ENCODE measurements around the gene OR52W1. TPM values are rescaled to one million over a fixed set of nuclear protein-coding genes. Genes with fewer than 3 reads are reported as not detected.

The OR52W1 gene
- total RNA-seq, 1 donor: not detected

DNA sequence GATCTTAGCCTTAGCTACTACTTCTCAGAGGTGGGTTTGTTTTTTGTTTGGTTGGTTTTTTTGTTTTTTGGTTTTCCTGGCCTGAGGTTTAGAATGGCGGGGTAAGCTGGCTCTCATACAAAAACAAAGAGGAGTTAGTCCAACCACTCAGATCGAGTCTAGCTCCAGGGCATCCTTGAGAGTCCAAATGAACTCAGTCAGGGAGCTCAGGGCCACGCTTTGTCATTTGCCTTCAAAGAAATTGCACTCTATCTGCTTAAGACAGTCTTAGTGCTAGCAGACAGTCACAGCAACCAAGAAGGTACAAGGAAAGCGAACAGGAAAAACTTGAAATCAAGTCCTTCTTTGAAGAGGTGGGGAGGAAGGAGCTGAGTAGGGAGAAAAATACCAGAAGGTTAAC, 17.5 kb downstream of the OR52W1 start:
- Histone ChIP-seq H3K36me3 (ENCODE audit: insufficient read depth, low read length) (peaks cover 54% of the 10 kb centered on the region), H3K27ac (ENCODE audit: low read depth, low read length) (no peak overlapping the region), H3K9me3 (ENCODE audit: low read depth, low read length) (no peaks in the 10 kb centered on the region), H4K20me1 (ENCODE audit: insufficient read depth, low read length) (peaks cover 8% of the 10 kb centered on the region), H2AFZ (ENCODE audit: low read length) (no peak overlapping the region), H3K4me1 (ENCODE audit: insufficient read depth, low read length) (peaks cover 10% of the 10 kb centered on the region), H3K27me3 (ENCODE audit: insufficient read depth, low read length) (no peaks in the 10 kb centered on the region), H3K4me3 (ENCODE audit: insufficient read depth, low read length) (no peak overlapping the region), H3K4me2 (ENCODE audit: insufficient read depth, low read length) (no peak overlapping the region), H3K79me2 (ENCODE audit: insufficient read depth, low read length) (peaks cover 11% of the 10 kb centered on the region)
- TF ChIP-seq, protein P1, sequence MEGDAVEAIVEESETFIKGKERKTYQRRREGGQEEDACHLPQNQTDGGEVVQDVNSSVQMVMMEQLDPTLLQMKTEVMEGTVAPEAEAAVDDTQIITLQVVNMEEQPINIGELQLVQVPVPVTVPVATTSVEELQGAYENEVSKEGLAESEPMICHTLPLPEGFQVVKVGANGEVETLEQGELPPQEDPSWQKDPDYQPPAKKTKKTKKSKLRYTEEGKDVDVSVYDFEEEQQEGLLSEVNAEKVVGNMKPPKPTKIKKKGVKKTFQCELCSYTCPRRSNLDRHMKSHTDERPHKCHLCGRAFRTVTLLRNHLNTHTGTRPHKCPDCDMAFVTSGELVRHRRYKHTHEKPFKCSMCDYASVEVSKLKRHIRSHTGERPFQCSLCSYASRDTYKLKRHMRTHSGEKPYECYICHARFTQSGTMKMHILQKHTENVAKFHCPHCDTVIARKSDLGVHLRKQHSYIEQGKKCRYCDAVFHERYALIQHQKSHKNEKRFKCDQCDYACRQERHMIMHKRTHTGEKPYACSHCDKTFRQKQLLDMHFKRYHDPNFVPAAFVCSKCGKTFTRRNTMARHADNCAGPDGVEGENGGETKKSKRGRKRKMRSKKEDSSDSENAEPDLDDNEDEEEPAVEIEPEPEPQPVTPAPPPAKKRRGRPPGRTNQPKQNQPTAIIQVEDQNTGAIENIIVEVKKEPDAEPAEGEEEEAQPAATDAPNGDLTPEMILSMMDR (IDR thresholded peaks at IDR 0.05; ENCODE audit: extremely low read depth, low read depth, low read length): no peak
- no peak for DNase-seq (ENCODE audit: insufficient read length, low spot score, missing footprints)

DNA sequence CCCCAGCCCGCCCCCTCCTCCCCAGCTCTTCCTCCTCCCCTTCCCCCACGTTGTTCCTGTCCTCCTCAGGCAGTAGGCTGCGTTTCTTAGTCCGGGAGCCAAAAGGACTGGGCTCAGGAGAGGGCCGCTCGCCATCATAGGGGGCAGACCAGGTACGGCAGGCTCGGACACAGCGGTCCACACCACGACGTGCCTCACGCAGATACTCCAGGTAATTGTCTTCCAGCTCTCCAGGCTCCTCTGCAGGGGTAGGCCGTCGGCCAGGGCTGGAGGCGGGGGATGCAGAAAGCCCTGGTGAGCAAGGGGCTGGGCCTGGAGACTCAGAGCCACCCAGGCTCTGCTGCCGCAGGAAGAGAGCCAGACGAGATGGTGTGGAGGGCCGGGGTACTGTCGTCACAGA, 18.7 kb downstream of the OR52W1 start:
- Histone ChIP-seq H4K20me1 (ENCODE audit: insufficient read depth, low read length) (peaks cover 8% of the 10 kb centered on the region), H3K27me3 (ENCODE audit: insufficient read depth, low read length) (no peaks in the 10 kb centered on the region), H3K4me3 (ENCODE audit: insufficient read depth, low read length) (no peak overlapping the region), H3K4me1 (ENCODE audit: insufficient read depth, low read length) (peaks cover 10% of the 10 kb centered on the region), H2AFZ (ENCODE audit: low read length) (no peak overlapping the region), H3K79me2 (ENCODE audit: insufficient read depth, low read length) (peaks cover 11% of the 10 kb centered on the region), H3K4me2 (ENCODE audit: insufficient read depth, low read length) (no peak overlapping the region), H3K27ac (ENCODE audit: low read depth, low read length) (no peak overlapping the region), H3K9me3 (ENCODE audit: low read depth, low read length) (no peaks in the 10 kb centered on the region), H3K36me3 (ENCODE audit: insufficient read depth, low read length) (peaks cover 63% of the 10 kb centered on the region)
- no peak for DNase-seq (ENCODE audit: insufficient read length, low spot score, missing footprints)
- TF ChIP-seq, protein P1 (IDR thresholded peaks at IDR 0.05; ENCODE audit: extremely low read depth, low read depth, low read length): no peak

DNA sequence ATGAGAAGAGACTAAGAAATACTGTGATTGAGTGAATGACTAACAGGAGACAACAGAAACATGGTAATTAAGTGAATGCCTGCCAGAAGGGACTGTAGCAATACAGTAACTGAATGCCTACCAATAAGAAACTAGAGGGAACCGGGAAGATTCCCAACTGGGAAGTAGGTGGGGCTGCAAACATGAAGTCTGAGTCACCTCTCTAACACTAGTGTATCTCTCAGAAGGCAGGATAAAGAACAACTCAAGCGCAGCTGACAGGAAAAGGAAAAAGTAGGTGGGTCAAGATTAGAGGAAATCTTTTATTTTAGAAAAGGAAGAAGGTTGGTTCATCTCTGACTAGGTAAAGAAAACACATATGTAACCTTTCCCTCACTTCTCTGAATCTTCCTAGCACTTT, 20.3 kb downstream of the OR52W1 start:
- no peak overlapping the region for H3K4me3 ChIP-seq (ENCODE audit: insufficient read depth, low read length)
- H3K79me2 ChIP-seq (ENCODE audit: insufficient read depth, low read length): peaks cover 11% of the 10 kb centered on the region
- H3K36me3 ChIP-seq (ENCODE audit: insufficient read depth, low read length): peaks cover 65% of the 10 kb centered on the region
- TF ChIP-seq, protein P1 (IDR thresholded peaks at IDR 0.05; ENCODE audit: extremely low read depth, low read depth, low read length): no peak
- peak overlapping the region; percentile 57 for H3K27ac ChIP-seq (ENCODE audit: low read depth, low read length)
- H3K27me3 ChIP-seq (ENCODE audit: insufficient read depth, low read length): no peaks in the 10 kb centered on the region
- H2AFZ ChIP-seq (ENCODE audit: low read length): no peak overlapping the region
- peaks cover 10% of the 10 kb centered on the region for H3K4me1 ChIP-seq (ENCODE audit: insufficient read depth, low read length)
- DNase-seq (ENCODE audit: insufficient read length, low spot score, missing footprints): peak; percentile 97
- H3K9me3 ChIP-seq (ENCODE audit: low read depth, low read length): no peaks in the 10 kb centered on the region
- H4K20me1 ChIP-seq (ENCODE audit: insufficient read depth, low read length): peaks cover 9% of the 10 kb centered on the region
- H3K4me2 ChIP-seq (ENCODE audit: insufficient read depth, low read length): peak overlapping the region; percentile 34

DNA sequence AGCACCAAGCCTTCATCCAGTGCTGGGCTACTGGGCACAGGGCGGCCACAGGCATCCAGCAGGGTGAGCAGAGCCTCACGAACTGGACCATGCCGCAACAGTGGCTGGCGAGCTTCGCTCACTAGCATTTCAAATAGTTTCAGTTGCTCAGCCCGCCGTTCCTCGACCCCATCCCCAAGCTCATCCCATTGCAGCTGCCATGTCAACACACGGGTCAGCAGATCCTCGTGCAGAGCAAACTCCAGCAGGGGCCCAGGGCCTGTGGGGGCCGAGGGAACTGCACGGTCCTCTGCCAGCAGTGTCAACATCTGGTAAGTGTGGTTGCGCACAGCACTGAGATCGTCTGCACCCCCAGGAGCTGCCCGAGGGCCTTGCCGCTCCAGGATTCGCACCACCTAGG, 24.8 kb downstream of the OR52W1 start:
- Histone ChIP-seq H3K79me2 (ENCODE audit: insufficient read depth, low read length) (peaks cover 45% of the 10 kb centered on the region), H3K9me3 (ENCODE audit: low read depth, low read length) (no peaks in the 10 kb centered on the region), H4K20me1 (ENCODE audit: insufficient read depth, low read length) (peaks cover 9% of the 10 kb centered on the region), H3K4me2 (ENCODE audit: insufficient read depth, low read length) (no peak overlapping the region), H3K27ac (ENCODE audit: low read depth, low read length) (no peak overlapping the region), H3K36me3 (ENCODE audit: insufficient read depth, low read length) (peaks cover 37% of the 10 kb centered on the region), H3K27me3 (ENCODE audit: insufficient read depth, low read length) (no peaks in the 10 kb centered on the region), H3K4me1 (ENCODE audit: insufficient read depth, low read length) (peaks cover 9% of the 10 kb centered on the region), H2AFZ (ENCODE audit: low read length) (no peak overlapping the region), H3K4me3 (ENCODE audit: insufficient read depth, low read length) (no peak overlapping the region)
- no peak for DNase-seq (ENCODE audit: insufficient read length, low spot score, missing footprints)
- TF ChIP-seq, protein P1 (IDR thresholded peaks at IDR 0.05; ENCODE audit: extremely low read depth, low read depth, low read length): no peak
